ENCODE data around the gene SLC7A6OS.

SLC7A6OS gene

GRCh38 chr16:68249371-68249770, 61.4 kb downstream of the SLC7A6OS start:
- no peak for DNase-seq
